GF-D8 (cell line): ENCODE results near the gene HOXC5.

ENCODE experiments used
- DNase-seq: peaks from one replicate; lab custom pipeline; 2025; lab: John Stamatoyannopoulos, UW

Gene HOXC5

GRCh38 chr12:53995378-53996239, 37.2 kb upstream of the HOXC5 start:
- no peak for DNase-seq

DNA sequence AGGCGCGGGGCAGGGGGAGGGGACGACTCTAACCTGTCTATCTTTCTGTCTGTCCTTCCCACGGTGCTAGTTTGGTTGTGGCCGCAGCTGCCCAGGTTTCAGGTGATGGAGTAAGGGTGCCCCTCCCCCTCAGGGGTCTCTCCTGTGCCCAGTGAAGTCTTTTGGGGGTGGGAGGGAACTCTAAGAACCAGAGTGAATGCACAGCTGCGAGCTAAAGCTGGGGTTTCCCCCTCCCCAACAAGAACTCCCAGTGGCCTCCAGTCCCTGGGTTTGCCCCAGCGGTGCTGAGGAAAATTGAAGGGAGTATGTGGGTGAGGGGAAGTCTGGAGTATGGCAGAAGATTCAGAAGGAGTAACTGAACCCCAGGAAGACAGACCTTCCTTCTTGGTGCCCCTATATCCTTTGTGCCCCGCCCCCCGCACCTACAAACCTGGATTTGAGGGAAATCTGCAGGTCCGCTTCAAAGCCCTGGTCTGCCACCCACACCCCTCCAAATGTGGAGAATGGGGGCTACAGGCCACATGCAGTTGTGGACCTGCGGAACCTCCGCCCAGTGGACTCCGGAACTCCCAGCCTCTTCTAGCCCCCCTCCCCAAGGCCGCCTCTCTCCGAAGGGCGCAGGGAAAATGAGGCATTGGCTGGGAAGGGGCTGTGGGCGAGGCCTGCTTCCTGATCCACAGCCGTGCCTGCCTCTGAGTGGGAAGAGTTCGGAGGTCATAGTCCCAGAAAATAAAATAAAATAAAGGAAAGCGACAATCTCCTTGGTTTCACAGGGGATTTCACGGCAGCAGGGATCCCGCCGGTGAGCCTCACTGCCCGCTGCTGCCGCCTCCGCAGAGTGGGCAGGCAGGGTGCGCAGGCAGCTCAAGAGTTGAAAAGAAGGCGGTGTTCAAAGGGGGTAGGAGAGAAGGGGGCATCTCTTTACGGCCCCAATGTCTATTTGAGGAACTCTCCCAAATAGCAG, 36.3 kb upstream of the HOXC5 start:
- no peak for DNase-seq

DNA sequence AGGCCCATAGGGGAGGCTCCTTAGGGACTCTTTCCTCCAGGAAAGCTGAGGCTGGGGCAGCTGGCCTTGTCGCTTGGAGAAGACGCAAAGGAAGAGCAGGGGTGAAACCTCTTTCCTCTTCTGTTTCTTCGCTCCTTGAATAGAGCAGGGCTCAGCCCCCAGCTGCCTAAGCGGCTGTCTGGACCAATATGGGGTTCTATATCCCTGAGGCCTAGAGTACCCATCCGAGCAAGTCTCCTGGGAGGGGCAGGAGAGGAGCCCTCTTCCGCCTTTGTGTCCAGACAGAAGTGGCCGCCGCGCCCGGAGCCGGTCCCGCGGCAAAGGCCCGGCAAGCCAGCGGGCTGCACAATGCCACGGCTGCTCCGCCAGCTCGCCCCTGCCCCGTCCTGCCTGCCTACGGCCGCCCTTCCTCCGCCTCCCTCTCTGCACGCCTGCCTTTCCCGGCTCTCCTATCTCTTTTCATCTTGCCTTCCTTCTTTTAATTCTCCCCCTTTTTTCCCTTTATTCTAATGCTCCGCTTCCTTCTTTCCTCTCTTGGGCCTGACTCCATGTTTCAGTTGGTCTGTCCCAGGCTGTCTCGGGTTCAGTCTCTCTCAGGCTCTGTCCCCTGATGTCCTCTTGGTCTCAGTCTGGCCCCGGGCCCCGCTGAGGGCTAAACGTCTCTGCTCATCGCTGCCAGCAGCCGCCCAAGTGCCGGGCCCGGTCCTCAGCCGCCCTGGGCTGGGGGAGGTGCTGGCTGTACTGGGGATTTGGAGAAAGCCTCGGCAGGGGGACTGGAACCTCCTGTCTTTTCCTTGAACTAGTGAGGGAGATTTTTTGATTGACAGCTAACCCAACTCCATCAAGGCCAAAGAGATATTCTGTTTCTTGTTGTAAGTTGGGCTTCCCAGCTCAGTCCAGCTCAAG, 35.4 kb upstream of the HOXC5 start:
- DNase-seq, result no peak

DNA sequence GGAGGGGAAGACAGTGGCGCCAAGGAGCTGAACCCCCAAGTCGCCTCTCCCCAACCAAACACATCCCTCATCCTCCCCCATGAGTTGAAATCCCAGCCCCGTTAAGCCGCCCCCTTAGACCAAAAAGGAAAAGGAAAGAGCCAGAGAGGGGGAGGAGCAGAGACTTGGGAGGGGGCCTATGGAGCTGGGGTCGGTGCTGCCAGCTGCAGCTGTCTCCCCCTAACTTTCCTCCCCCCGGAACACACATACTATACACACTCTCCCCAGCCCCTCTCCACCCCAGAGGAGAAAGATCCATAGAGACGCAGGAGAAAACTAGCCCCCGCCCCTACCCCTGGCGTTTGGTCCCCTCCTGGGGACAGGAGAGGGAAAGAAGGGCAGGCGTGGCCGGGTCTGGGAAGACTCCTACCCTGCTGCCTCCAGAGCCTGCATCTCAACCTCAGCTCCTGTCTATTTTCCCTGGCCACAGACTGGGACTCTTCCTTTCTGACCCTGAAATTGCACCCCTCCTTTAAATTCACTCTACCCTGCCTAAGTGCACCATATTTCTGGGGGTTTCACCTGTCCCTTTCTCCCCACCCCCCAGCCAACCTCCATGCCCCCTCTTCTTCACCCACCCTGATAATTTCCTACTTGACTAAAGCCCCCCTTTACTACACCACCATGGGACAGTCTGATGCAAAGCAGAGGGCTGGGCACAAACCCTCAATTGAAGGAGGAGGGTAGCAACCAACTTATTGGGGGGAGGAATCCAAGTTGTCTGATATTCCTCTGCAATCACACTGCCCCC, 34.5 kb upstream of the HOXC5 start:
- no peak for DNase-seq

GRCh38 chr12:53998900-53999236, 34.0 kb upstream of the HOXC5 start:
- DNase-seq, result no peak

DNA sequence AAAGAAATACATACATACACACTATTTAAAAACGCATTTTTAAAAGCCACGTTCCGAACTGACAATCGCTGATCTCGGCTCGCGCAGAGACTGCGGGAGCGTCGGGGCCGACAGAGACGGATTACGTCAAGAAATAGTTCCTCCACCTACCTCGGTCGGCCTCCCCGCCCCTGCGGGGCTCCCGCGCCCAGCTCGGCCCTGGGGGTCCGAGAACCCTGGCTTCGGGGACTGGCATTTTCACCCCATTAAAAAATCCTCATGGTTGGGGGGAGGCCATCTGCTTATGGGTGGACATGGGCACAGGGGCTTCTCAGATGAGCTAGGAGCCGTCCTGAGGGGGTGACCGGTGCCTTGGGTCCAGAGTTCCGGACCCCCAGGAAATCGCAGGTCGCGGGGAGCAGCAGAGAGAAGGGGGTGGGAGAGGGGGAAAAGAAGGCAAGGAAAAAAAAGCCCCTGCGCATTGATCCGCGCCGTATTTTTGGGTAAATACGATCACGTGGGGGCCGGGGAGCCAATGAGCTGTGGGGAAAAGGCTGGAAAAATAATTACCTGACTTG, 33.2 kb upstream of the HOXC5 start:
- no peak for DNase-seq

- no peak for DNase-seq
Observed at GRCh38 chr12:54000116-54001114, 32.4 kb upstream of the HOXC5 start, which contains the start of gene HOXC9. Gene HOXC9, plus strand, starts transcription at chr12:54000161. Its CDS starts 28 bp downstream, at chr12:54000189.

DNA sequence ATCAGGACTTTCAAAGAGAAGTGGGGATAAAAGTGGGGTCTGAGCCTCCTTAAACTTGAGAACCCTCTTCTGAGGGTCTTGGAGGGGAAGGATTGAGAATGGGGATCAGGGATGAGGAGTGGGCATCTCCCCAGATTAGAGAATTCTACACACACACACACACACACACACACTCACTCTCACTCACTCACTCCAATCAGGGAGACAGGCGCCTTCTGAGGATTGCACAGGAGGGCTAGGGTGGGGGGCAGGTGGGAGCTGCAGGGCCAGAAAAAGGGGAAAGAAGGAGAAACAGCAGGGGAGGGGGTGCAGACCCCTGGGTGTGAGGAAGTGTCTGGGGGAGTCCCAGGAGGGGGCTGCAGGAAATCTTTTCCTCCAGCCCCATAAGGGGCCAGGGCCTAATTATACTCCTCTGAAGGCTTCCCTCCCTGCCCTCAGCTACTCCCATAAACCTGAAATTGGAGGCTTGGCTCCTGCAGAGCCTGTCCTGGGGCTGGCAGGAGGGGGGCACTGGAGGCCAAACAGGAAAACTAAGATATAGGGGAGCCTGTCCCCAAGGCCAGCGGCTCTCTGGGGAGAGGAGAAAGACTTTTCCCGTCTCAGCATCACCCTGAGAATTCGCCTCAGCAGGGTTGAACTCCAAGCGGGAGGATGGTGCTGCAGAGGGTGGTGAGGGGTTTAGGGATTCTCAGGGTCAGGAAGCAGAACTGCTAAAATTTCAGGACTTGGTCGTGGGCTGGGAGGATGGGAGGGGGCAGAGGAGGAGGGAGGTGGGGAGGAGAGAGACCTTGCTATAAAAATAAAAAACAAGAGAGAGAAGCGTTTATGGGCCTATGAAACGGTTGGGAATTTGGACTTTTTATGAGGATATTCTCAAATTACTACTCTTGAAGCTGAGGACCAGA, 31.3 kb upstream of the HOXC5 start:
- no peak for DNase-seq

- DNase-seq, result no peak
Observed at GRCh38 chr12:54002278-54002914, 30.5 kb upstream of the HOXC5 start.

DNA sequence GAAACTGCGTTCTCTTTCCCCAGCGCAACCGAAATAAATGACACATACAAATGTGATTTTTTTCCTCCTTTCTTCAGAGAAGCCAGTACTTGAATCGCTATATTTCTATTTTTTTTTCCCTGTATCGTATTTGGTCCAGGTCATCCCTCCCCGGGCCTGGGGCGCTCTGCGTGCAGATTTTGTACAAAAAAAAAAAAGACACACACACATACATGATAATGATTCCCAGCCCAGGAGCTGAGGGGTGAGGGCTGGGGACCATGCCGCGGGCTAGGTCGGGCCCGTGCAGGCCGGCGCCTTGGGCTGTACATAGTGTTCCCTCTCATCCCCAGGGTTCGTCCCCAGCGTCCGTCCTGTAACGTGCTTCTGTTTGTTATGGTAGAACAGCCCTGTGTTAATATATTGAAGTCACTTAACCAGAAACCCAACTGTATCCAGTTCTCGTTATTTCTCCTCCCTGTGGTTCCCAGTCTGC, 29.9 kb upstream of the HOXC5 start:
- DNase-seq, result no peak

DNA sequence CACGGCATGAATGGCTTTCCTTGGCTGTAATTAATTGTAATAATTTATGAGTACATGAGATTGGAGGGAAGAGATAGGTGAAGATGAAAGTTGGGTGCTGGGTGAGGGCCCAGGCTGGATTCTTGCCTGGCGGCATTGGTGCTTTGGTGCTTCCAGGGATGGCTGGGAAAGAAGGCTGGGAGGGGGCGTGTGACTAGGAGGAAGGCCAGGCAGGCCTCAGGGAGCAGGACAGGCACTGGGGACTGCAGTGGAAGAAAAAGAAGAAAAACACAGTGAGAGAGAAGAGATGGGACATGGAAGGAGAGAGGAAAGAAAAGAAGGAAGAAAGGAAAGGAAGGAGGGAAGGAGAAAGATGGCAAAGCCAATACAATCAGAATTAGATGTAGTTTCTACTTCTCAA, 29.2 kb upstream of the HOXC5 start:
- DNase-seq, result no peak

DNA sequence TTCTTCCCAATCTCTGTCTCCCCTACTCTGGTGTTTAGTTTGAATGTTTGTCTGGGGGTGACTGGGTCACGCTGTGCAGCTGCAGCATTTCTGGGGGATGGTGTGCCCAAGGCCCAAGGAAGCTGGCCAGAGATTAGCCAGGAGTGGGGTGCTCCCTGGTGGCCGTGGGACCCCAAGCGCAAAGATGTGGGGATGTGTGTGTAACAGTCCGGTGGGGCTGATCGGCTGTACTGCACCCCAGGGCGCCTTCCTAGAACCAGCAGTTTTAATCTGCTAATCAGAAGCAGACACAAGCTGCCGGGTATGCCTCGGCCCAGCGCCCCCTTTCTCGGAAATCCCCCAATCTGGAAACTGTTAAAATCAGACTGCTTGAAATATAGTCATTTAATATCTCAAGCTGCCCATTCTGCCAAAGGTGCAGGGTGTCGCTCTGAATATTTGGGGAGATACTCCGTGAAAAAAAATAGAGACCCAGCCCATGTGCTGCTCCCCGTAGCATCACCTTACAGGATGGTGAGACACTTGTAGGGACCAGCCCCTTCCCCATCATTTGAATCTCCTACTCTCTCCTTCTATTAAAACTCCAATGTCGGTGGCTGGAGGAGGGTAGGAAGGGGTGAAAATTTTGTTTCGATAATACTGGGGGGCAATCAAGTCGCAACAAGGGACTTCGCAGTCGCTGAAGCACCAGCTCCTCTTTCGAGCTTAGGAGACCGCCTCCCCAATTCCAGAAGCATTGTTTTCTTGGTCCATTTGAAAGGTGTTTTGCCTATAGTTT, 28.6 kb upstream of the HOXC5 start:
- DNase-seq, result no peak

DNA sequence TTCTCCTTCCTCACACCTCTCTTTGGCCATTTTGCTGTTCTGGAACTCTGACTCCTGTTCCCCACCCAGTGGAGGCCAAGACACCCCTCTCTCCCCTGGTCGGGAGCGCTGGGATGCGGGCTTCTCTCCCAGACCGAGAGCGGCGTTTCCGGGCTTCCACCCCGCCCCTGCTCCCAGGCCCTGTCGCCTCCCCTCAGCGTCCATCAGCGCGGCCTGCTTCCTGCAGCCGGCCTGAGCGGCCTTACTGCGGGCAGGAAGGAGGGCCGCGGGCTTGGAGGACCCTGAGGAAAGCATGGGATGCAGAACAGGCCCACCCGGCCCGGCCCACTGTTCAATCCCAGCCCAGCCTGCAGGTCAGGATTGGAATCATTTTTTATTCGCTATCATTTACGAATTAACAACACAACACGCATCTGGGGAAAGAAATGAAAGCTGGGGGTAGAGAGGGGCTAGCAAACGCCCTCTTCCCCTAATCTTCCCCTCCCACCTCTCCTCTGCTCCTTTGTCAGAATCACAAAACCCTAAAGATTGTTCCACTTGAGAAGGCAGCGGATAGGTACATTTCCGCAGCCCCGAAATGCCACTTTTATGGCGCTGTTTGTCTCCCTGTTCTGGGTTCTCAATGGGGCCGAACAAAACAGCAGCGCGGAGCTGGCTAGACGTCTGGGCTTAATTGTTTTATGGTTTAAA, 27.9 kb upstream of the HOXC5 start:
- no peak for DNase-seq

GRCh38 chr12:54005531-54005852, 27.4 kb upstream of the HOXC5 start:
- DNase-seq, result no peak

GRCh38 chr12:54005853-54006558, 26.8 kb upstream of the HOXC5 start:
- DNase-seq, result no peak
